Measurements from ENCODE around the gene LGR5.

DNA sequence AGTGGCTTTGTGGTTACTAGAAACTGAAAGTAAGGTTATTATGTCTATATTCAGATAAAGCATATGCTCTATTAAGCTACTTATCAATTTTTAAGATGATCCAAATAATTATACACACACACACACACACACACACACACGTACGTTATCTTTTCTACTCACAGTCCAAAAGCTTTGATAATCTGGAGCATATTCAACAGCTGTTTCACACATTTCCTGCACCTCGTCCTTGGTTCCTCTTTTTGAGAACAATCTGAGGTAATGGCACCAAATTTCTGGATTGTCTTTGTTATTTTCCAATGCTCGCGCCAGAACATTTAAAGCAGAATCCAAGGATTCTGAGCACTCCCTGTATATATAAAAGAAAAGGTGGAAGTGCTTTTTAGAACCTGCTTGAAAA lies 186.5 kb downstream of the LGR5 start:
- TF ChIP-seq, protein P1, sequence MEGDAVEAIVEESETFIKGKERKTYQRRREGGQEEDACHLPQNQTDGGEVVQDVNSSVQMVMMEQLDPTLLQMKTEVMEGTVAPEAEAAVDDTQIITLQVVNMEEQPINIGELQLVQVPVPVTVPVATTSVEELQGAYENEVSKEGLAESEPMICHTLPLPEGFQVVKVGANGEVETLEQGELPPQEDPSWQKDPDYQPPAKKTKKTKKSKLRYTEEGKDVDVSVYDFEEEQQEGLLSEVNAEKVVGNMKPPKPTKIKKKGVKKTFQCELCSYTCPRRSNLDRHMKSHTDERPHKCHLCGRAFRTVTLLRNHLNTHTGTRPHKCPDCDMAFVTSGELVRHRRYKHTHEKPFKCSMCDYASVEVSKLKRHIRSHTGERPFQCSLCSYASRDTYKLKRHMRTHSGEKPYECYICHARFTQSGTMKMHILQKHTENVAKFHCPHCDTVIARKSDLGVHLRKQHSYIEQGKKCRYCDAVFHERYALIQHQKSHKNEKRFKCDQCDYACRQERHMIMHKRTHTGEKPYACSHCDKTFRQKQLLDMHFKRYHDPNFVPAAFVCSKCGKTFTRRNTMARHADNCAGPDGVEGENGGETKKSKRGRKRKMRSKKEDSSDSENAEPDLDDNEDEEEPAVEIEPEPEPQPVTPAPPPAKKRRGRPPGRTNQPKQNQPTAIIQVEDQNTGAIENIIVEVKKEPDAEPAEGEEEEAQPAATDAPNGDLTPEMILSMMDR (IDR thresholded peaks at IDR 0.05): no peak
- no peak for TF ChIP-seq POLR2A (IDR thresholded peaks at IDR 0.05)

All from uterus (tissue), 2 donors.